ENCODE measurements around the gene UTP14C.

- TF ChIP-seq CTCF (IDR thresholded peaks at IDR 0.05) (no peak), POLR2A (IDR thresholded peaks at IDR 0.05) (no peak)
These were observed 29.0 kb downstream of the UTP14C start for GRCh38 chr13:52053460-52053859.
